GM12878 (cell line): ENCODE data around the gene SULT1A1. TPM values are rescaled to one million over a fixed set of nuclear protein-coding genes. Genes with fewer than 3 reads are reported as not detected.
"Not testable (repeated sequence)": the region's sequence is repeated elsewhere in the genome, so short reads cannot be mapped to it uniquely, and the experiment has no call there.

Experiments used
- ATAC-seq: fragments of 200-7000 bp; cut with Tn5 transposase; 3 replicates; pipeline ENCODE4 v1.9.1; 2020; ENCODE audit warnings: mild to moderate bottlenecking, moderate library complexity
- BruUV-seq: library from RNA; stranded (reverse); fragments of 400-500 nt; replicated peaks from 2 replicates; lab custom pipeline; 2021; lab: Mats Ljungman, UMichigan
- CTCF ChIA-PET: fragments of 300-600 bp; sonication (Branson Sonifier 250); formaldehyde crosslinking; extraction: SDS; loops from one replicate; lab custom pipeline; 2021; ENCODE audit warnings: inconsistent platforms; lab: Yijun Ruan, JAX
- POLR2A ChIA-PET: fragments of 350-600 bp; formaldehyde crosslinking; extraction: SDS; loops from one replicate; lab custom pipeline; 2021; ENCODE audit warnings: inconsistent platforms; lab: Charles Lee
- RAD21 ChIA-PET: fragments of 300-600 bp; sonication (Branson Sonifier 250); formaldehyde crosslinking; loops from one replicate; lab custom pipeline; 2023; ENCODE audit warnings: antibody characterized with exemption; ENCODE audit not compliant: unreplicated experiment; lab: Charles Lee
- SMC1A ChIA-PET: fragments of 300-600 bp; sonication (Branson Sonifier 250); formaldehyde crosslinking; loops from one replicate; lab custom pipeline; 2023; ENCODE audit not compliant: unreplicated experiment, uncharacterized antibody; lab: Charles Lee
- DNase-seq: peaks from one replicate; pipeline ENCODE4 v3.0.0-alpha.2; 2011; ENCODE audit warnings: low read depth, low spot score
- FAIRE-seq: peaks from 3 replicates; lab custom pipeline; 2011; peaks lifted over from hg19 to GRCh38; lab: Jason Lieb, UNC
- H2AFZ ChIP-seq: 2 replicates; pipeline ENCODE4 v1.6.0; 2011; ENCODE audit warnings: low read depth, low read length, control low read depth; ENCODE audit not compliant: control insufficient read depth
- H3K27ac ChIP-seq: 2 replicates; pipeline ENCODE4 v1.5.1; 2011; ENCODE audit warnings: control low read depth; ENCODE audit not compliant: control insufficient read depth, insufficient read depth
- H3K27me3 ChIP-seq, 2 experiments: replicated peaks in 1 of 2; 2 replicates each; pipeline versions ENCODE4 v1.6.0 to v1.6.1; 2011; ENCODE audit warnings: low read length in 1 of 2; ENCODE audit not compliant: control insufficient read depth in 2 of 2, insufficient read depth in 2 of 2
- H3K36me3 ChIP-seq, 2 experiments: 2 replicates each; pipeline ENCODE4 v1.5.1; 2011; ENCODE audit warnings: low read length in 1 of 2; ENCODE audit not compliant: control insufficient read depth in 2 of 2, insufficient read depth in 2 of 2
- H3K4me1 ChIP-seq: 2 replicates; pipeline ENCODE4 v1.6.1; 2011; ENCODE audit warnings: mild to moderate bottlenecking, low read length, moderate library complexity, mixed read lengths; ENCODE audit not compliant: control insufficient read depth, insufficient read depth
- H3K4me2 ChIP-seq: 2 replicates; pipeline ENCODE4 v1.6.0; 2011; ENCODE audit warnings: control low read depth; ENCODE audit not compliant: control insufficient read depth, insufficient read depth
- H3K4me3 ChIP-seq: fragments of 200-600 bp; sonication (generic); 2 replicates; pipeline ENCODE4 v1.5.1; 2016
- H3K79me2 ChIP-seq: 2 replicates; pipeline ENCODE4 v1.6.0; 2011; ENCODE audit warnings: low read length; ENCODE audit not compliant: control insufficient read depth, insufficient read depth
- H3K9ac ChIP-seq: 2 replicates; pipeline ENCODE4 v1.8.0; 2011; ENCODE audit warnings: low read length, control low read depth, mixed read lengths; ENCODE audit not compliant: control insufficient read depth, insufficient read depth
- H3K9me3 ChIP-seq: replicated peaks from 3 replicates; pipeline ENCODE4 v1.5.1; 2011; ENCODE audit warnings: mild to moderate bottlenecking, low read length; ENCODE audit not compliant: control insufficient read depth, insufficient read depth
- H4K20me1 ChIP-seq: 2 replicates; pipeline ENCODE4 v1.6.0; 2011; ENCODE audit not compliant: control insufficient read depth, insufficient read depth
- BMI1 ChIP-seq: fragments of 450-650 bp; IDR thresholded peaks from 2 replicates; pipeline ENCODE4 v1.6.1; 2016; ENCODE audit warnings: mild to moderate bottlenecking, moderate library complexity, borderline replicate concordance
- SREBF1 ChIP-seq: IDR thresholded peaks from 2 replicates; pipeline ENCODE4 v1.6.1; 2012; ENCODE audit warnings: mild to moderate bottlenecking, low read length
- WGBS: methylation state at CpG from one replicate; pipeline ENCODE4 v1.1.6; 2016; ENCODE audit warnings: low lambda C conversion rate; ENCODE audit not compliant: insufficient replicate concordance, insufficient coverage; ENCODE audit errors: missing lambda C conversion rate; 5-methylcytosine and 5-hydroxymethylcytosine counted together
- in situ Hi-C: fragments of 300-500 bp; cut with MboI; formaldehyde crosslinking; loops from 9 replicates; pipeline ENCODE4 v1.14.3; 2018; ENCODE audit warnings: mixed read lengths
- intact Hi-C: fragments of 100-400 bp; cut with micrococcal nuclease; formaldehyde crosslinking; loops from one replicate; pipeline ENCODE4 v1.14.2; 2022; ENCODE audit not compliant: unreplicated experiment
- polyA plus RNA-seq, 11 experiments: library from polyadenylated mRNA; depleted of rRNA in 4 of 11; unstranded in 6 of 11; stranded (reverse) in 5 of 11; fragments of >200 nt; fragmentation: Nextera tagmentation in 4 of 11; fragmentation: Illumina TruSeq in 1 of 11; extraction: Ambion mirVana in 4 of 11; extraction: Trizol in 1 of 11; gene quantifications; 1 replicate in 1 of 11; 2 replicates in 10 of 11; pipeline versions ENCODE4 v1.2.1 to v1.2.3, GENCODE V29; 2011 to 2016; ENCODE audit warnings: inconsistent platforms in 2 of 11, missing spikeins in 2 of 11, low read depth in 1 of 11
- total RNA-seq, 4 experiments: library from RNA; depleted of rRNA in 3 of 4; stranded (reverse); fragments of >200 nt in 3 of 4; fragmentation: Illumina TruSeq in 1 of 4; extraction: Trizol in 1 of 4; gene quantifications; 2 replicates each; pipeline versions ENCODE4 v1.2.1 to v1.2.3, GENCODE V29; 2013 to 2021
- TF ChIP-seq, protein P1 (sequence below): fragments of 450-650 bp; IDR thresholded peaks from 2 replicates; pipeline ENCODE4 v1.6.1; 2018; ENCODE audit warnings: mild to moderate bottlenecking, low read depth, moderate library complexity; ENCODE audit not compliant: partially characterized antibody

SULT1A1 gene
- total and polyA plus RNA-seq, 10 of the 15 experiments (the other 5 are each of a cell fraction or from before 2014, with no cell fraction given): 0.03 to 1.5 (median 0.76) TPM; not detected in 1

- TF ChIP-seq, protein P1, sequence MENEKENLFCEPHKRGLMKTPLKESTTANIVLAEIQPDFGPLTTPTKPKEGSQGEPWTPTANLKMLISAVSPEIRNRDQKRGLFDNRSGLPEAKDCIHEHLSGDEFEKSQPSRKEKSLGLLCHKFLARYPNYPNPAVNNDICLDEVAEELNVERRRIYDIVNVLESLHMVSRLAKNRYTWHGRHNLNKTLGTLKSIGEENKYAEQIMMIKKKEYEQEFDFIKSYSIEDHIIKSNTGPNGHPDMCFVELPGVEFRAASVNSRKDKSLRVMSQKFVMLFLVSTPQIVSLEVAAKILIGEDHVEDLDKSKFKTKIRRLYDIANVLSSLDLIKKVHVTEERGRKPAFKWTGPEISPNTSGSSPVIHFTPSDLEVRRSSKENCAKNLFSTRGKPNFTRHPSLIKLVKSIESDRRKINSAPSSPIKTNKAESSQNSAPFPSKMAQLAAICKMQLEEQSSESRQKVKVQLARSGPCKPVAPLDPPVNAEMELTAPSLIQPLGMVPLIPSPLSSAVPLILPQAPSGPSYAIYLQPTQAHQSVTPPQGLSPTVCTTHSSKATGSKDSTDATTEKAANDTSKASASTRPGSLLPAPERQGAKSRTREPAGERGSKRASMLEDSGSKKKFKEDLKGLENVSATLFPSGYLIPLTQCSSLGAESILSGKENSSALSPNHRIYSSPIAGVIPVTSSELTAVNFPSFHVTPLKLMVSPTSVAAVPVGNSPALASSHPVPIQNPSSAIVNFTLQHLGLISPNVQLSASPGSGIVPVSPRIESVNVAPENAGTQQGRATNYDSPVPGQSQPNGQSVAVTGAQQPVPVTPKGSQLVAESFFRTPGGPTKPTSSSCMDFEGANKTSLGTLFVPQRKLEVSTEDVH: no peak
- TF ChIP-seq SREBF1: no peak
- no peak for TF ChIP-seq BMI1
These were observed 11.8 kb upstream of the SULT1A1 start (continued) for GRCh38 chr16:28621481-28622155.

- H2AFZ ChIP-seq, SMC1A ChIA-PET, H3K9ac ChIP-seq, FAIRE-seq, POLR2A ChIA-PET, H3K79me2 ChIP-seq, RAD21 ChIA-PET, H3K36me3 ChIP-seq, H4K20me1 ChIP-seq, in situ Hi-C loops, BruUV-seq, H3K27me3 ChIP-seq, CTCF ChIA-PET, intact Hi-C loops, DNase-seq, H3K9me3 ChIP-seq, ATAC-seq, H3K4me1 ChIP-seq, H3K4me3 ChIP-seq, H3K27ac ChIP-seq, H3K4me2 ChIP-seq: not testable (repeated sequence)
- WGBS: 14% methylated on average over 1 of the region's 1 CpG
These were observed 10.5 kb upstream of the SULT1A1 start for GRCh38 chr16:28620316-28620715.
